Neural cell (in vitro differentiated cells): ENCODE data around the gene TOMM40.

Source experiments
- EP300 ChIP-seq: fragments of 450-650 bp; conservative IDR thresholded peaks from 2 replicates; pipeline ENCODE4 v1.6.1; 2014; ENCODE audit warnings: antibody characterized with exemption, mild to moderate bottlenecking, moderate library complexity; ENCODE audit not compliant: poor library complexity, severe bottlenecking
- EZH2 ChIP-seq: fragments of 200-600, 300-800 bp; shearing (Covaris generic), sonication (generic); IDR thresholded peaks from 2 replicates; pipeline ENCODE4 v1.6.1; 2014; ENCODE audit warnings: antibody characterized with exemption, low read length, borderline replicate concordance, mild to moderate bottlenecking; ENCODE audit not compliant: insufficient read depth, poor library complexity, severe bottlenecking
- MXI1 ChIP-seq: fragments of 450-650 bp; conservative IDR thresholded peaks from 2 replicates; pipeline ENCODE4 v1.6.1; 2014; ENCODE audit warnings: antibody characterized with exemption, mild to moderate bottlenecking; ENCODE audit not compliant: poor library complexity, severe bottlenecking
- POLR2AphosphoS5 ChIP-seq: IDR thresholded peaks from 2 replicates; pipeline ENCODE4 v1.6.1; 2012
- RAD21 ChIP-seq: fragments of 450-650 bp; conservative IDR thresholded peaks from 2 replicates; pipeline ENCODE4 v1.6.1; 2014; ENCODE audit warnings: antibody characterized with exemption, mild to moderate bottlenecking, moderate library complexity
- SMC3 ChIP-seq: fragments of 450-650 bp; conservative IDR thresholded peaks from 2 replicates; pipeline ENCODE4 v1.6.1; 2014; ENCODE audit warnings: antibody characterized with exemption, mild to moderate bottlenecking, moderate library complexity; ENCODE audit not compliant: poor library complexity
- TF ChIP-seq, protein P1 (sequence below): fragments of 450-650 bp; IDR thresholded peaks from 2 replicates; pipeline ENCODE4 v1.5.1; 2014; ENCODE audit warnings: antibody characterized with exemption, mild to moderate bottlenecking, moderate library complexity; ENCODE audit not compliant: poor library complexity, severe bottlenecking
- TF ChIP-seq, protein P2 (sequence below): IDR thresholded peaks from 2 replicates; pipeline ENCODE4 v1.6.1; 2012; ENCODE audit warnings: borderline replicate concordance

- TF ChIP-seq, protein P1, sequence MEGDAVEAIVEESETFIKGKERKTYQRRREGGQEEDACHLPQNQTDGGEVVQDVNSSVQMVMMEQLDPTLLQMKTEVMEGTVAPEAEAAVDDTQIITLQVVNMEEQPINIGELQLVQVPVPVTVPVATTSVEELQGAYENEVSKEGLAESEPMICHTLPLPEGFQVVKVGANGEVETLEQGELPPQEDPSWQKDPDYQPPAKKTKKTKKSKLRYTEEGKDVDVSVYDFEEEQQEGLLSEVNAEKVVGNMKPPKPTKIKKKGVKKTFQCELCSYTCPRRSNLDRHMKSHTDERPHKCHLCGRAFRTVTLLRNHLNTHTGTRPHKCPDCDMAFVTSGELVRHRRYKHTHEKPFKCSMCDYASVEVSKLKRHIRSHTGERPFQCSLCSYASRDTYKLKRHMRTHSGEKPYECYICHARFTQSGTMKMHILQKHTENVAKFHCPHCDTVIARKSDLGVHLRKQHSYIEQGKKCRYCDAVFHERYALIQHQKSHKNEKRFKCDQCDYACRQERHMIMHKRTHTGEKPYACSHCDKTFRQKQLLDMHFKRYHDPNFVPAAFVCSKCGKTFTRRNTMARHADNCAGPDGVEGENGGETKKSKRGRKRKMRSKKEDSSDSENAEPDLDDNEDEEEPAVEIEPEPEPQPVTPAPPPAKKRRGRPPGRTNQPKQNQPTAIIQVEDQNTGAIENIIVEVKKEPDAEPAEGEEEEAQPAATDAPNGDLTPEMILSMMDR, result peak; percentile 86
- TF ChIP-seq RAD21 (peak; percentile 75), POLR2AphosphoS5 (no peak), SMC3 (peak; percentile 91), EP300 (no peak), EZH2 (no peak), MXI1 (no peak)
- TF ChIP-seq, protein P2, sequence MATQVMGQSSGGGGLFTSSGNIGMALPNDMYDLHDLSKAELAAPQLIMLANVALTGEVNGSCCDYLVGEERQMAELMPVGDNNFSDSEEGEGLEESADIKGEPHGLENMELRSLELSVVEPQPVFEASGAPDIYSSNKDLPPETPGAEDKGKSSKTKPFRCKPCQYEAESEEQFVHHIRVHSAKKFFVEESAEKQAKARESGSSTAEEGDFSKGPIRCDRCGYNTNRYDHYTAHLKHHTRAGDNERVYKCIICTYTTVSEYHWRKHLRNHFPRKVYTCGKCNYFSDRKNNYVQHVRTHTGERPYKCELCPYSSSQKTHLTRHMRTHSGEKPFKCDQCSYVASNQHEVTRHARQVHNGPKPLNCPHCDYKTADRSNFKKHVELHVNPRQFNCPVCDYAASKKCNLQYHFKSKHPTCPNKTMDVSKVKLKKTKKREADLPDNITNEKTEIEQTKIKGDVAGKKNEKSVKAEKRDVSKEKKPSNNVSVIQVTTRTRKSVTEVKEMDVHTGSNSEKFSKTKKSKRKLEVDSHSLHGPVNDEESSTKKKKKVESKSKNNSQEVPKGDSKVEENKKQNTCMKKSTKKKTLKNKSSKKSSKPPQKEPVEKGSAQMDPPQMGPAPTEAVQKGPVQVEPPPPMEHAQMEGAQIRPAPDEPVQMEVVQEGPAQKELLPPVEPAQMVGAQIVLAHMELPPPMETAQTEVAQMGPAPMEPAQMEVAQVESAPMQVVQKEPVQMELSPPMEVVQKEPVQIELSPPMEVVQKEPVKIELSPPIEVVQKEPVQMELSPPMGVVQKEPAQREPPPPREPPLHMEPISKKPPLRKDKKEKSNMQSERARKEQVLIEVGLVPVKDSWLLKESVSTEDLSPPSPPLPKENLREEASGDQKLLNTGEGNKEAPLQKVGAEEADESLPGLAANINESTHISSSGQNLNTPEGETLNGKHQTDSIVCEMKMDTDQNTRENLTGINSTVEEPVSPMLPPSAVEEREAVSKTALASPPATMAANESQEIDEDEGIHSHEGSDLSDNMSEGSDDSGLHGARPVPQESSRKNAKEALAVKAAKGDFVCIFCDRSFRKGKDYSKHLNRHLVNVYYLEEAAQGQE, result no peak
Measured at GRCh38 chr19:44951179-44952159, 60.4 kb downstream of the TOMM40 start.
